ENCODE results near the gene MAP7D2. TPM values are rescaled to one million over a fixed set of nuclear protein-coding genes. Genes with fewer than 3 reads are reported as not detected.

MAP7D2 gene
- total RNA-seq, 1 experiment from 2014 or later, result 0.08 TPM

- DNase-seq, result no peak
- Histone ChIP-seq H3K27ac (peak overlapping the region; percentile 26; the same call in 1 of the 2 replicates), H3K4me1 (no peaks in the 10 kb centered on the region), H3K36me3 (no peaks in the 10 kb centered on the region), H3K27me3 (no peaks in the 10 kb centered on the region), H3K4me3 (peak overlapping the region; percentile 85), H3K9me3 (replicated peaks) (no peaks in the 10 kb centered on the region)
Observed at GRCh38 chrX:19990151-19990555, 126.6 kb downstream of the MAP7D2 start.

GRCh38 chrX:19987856-19988255 is 128.9 kb downstream of the MAP7D2 start:
- no peaks in the 10 kb centered on the region for H3K36me3 ChIP-seq
- no peaks in the 10 kb centered on the region for H3K4me1 ChIP-seq

GRCh38 chrX:19986531-19986930 is 130.2 kb downstream of the MAP7D2 start:
- Histone ChIP-seq H3K27me3 (no peaks in the 10 kb centered on the region), H3K4me3 (no peak overlapping the region), H3K4me1 (no peaks in the 10 kb centered on the region), H3K9me3 (replicated peaks) (no peaks in the 10 kb centered on the region), H3K27ac (no peak overlapping the region), H3K36me3 (no peaks in the 10 kb centered on the region)
- DNase-seq, result no peak

More at GRCh38 chrX:19987856-19988255, 128.9 kb downstream of the MAP7D2 start:
- no peaks in the 10 kb centered on the region for H3K9me3 ChIP-seq (replicated peaks)
- H3K27ac ChIP-seq, result no peak overlapping the region
- no peak for DNase-seq
- no peak overlapping the region for H3K4me3 ChIP-seq
- H3K27me3 ChIP-seq, result no peaks in the 10 kb centered on the region

- Histone ChIP-seq H3K4me1 (no peaks in the 10 kb centered on the region), H3K9me3 (replicated peaks) (peaks cover 4% of the 10 kb centered on the region; the same call in 1 of the 2 replicates), H3K36me3 (peaks cover 3% of the 10 kb centered on the region; the same call in 1 of the 2 replicates), H3K27me3 (no peaks in the 10 kb centered on the region), H3K4me3 (no peak overlapping the region), H3K27ac (no peak overlapping the region)
- no peak for DNase-seq
Observed at GRCh38 chrX:19981947-19982346, 134.8 kb downstream of the MAP7D2 start.

- Histone ChIP-seq H3K36me3 (peaks cover 3% of the 10 kb centered on the region; the same call in 1 of the 2 replicates), H3K27me3 (no peaks in the 10 kb centered on the region), H3K4me1 (no peaks in the 10 kb centered on the region), H3K4me3 (no peak overlapping the region), H3K27ac (no peak overlapping the region), H3K9me3 (replicated peaks) (peaks cover 4% of the 10 kb centered on the region; the same call in 1 of the 2 replicates)
- no peak for DNase-seq
Observed at GRCh38 chrX:19975845-19976244, 140.9 kb downstream of the MAP7D2 start.

- Histone ChIP-seq H3K36me3 (peaks cover under 1% of the 10 kb centered on the region; the same call in 1 of the 2 replicates), H3K27ac (no peak overlapping the region), H3K9me3 (replicated peaks) (peaks cover under 1% of the 10 kb centered on the region; the same call in 1 of the 2 replicates), H3K27me3 (no peaks in the 10 kb centered on the region), H3K4me3 (no peak overlapping the region), H3K4me1 (no peaks in the 10 kb centered on the region)
- no peak for DNase-seq
Observed at GRCh38 chrX:19972984-19973383, 143.7 kb downstream of the MAP7D2 start.

- H3K36me3 ChIP-seq, result peaks cover 9% of the 10 kb centered on the region; the same call in 1 of the 2 replicates
- H3K9me3 ChIP-seq (replicated peaks), result no peaks in the 10 kb centered on the region
- no peak overlapping the region for H3K27ac ChIP-seq
- H3K4me3 ChIP-seq, result no peak overlapping the region
- no peaks in the 10 kb centered on the region for H3K4me1 ChIP-seq
- no peaks in the 10 kb centered on the region for H3K27me3 ChIP-seq
- DNase-seq, result no peak
Observed at GRCh38 chrX:19968276-19968675, 148.4 kb downstream of the MAP7D2 start.

GRCh38 chrX:19966056-19966455 is 150.7 kb downstream of the MAP7D2 start:
- no peaks in the 10 kb centered on the region for H3K9me3 ChIP-seq (replicated peaks)
- H3K27me3 ChIP-seq, result no peaks in the 10 kb centered on the region
- H3K4me3 ChIP-seq, result no peak overlapping the region
- H3K27ac ChIP-seq, result no peak overlapping the region
- H3K36me3 ChIP-seq, result peaks cover 14% of the 10 kb centered on the region; the same call in 1 of the 2 replicates
- H3K4me1 ChIP-seq, result no peaks in the 10 kb centered on the region
- no peak for DNase-seq

GRCh38 chrX:19964017-19964710 is 152.5 kb downstream of the MAP7D2 start:
- no peaks in the 10 kb centered on the region for H3K4me1 ChIP-seq
- peaks cover 14% of the 10 kb centered on the region; the same call in 1 of the 2 replicates for H3K36me3 ChIP-seq
- no peak for DNase-seq
- no peaks in the 10 kb centered on the region for H3K27me3 ChIP-seq
- H3K4me3 ChIP-seq, result no peak overlapping the region
- H3K27ac ChIP-seq, result no peak overlapping the region
- H3K9me3 ChIP-seq (replicated peaks), result no peaks in the 10 kb centered on the region

- Histone ChIP-seq H3K4me3 (no peak overlapping the region), H3K9me3 (replicated peaks) (no peaks in the 10 kb centered on the region), H3K36me3 (peaks cover 12% of the 10 kb centered on the region; the same call in 1 of the 2 replicates), H3K27me3 (no peaks in the 10 kb centered on the region), H3K4me1 (no peaks in the 10 kb centered on the region), H3K27ac (no peak overlapping the region)
- DNase-seq, result no peak
Observed at GRCh38 chrX:19960913-19961312, 155.8 kb downstream of the MAP7D2 start.

- H3K36me3 ChIP-seq, result 0 out of 2 replicates have a peak, but pooled peaks cover 5% of the 10 kb centered on the region
- no peaks in the 10 kb centered on the region for H3K9me3 ChIP-seq (replicated peaks)
- no peak for DNase-seq
- H3K27ac ChIP-seq, result no peak overlapping the region
- H3K4me3 ChIP-seq, result no peak overlapping the region
- no peaks in the 10 kb centered on the region for H3K27me3 ChIP-seq
- H3K4me1 ChIP-seq, result no peaks in the 10 kb centered on the region
Observed at GRCh38 chrX:19958552-19959486, 157.9 kb downstream of the MAP7D2 start.

- H3K27ac ChIP-seq, result no peak overlapping the region
Observed at GRCh38 chrX:19956923-19957322, 159.8 kb downstream of the MAP7D2 start.

More at GRCh38 chrX:19956923-19957322, 159.8 kb downstream of the MAP7D2 start:
- H3K36me3 ChIP-seq, result no peaks in the 10 kb centered on the region; the same call in 1 of the 2 replicates
- no peaks in the 10 kb centered on the region for H3K9me3 ChIP-seq (replicated peaks)
- no peak overlapping the region for H3K4me3 ChIP-seq
- DNase-seq, result no peak
- no peaks in the 10 kb centered on the region for H3K4me1 ChIP-seq
- H3K27me3 ChIP-seq, result no peaks in the 10 kb centered on the region
